H1 (cell line): ENCODE results near the gene ADAMTS9. TPM values are rescaled to one million over a fixed set of nuclear protein-coding genes. Genes with fewer than 3 reads are reported as not detected.

ENCODE experiments used
- CTCF ChIA-PET: fragments of 300-600 bp; sonication (Branson Sonifier 250); formaldehyde crosslinking; loops from one replicate; lab custom pipeline; 2021; ENCODE audit not compliant: partially characterized antibody; lab: Charles Lee
- POLR2A ChIA-PET: fragments of 300-600 bp; sonication (Branson Sonifier 250); formaldehyde crosslinking; loops from one replicate; lab custom pipeline; 2021; ENCODE audit warnings: inconsistent platforms; ENCODE audit not compliant: partially characterized antibody; lab: Charles Lee
- DNase-seq, 2 experiments: peaks; one replicate each; pipeline versions ENCODE4 v3.0.0 to v3.0.0-alpha.2; 2010 to 2022; ENCODE audit warnings: low spot score in 2 of 2, low read depth in 1 of 2, mixed read lengths in 1 of 2
- FAIRE-seq: peaks from 2 replicates; lab custom pipeline; 2011; peaks lifted over from hg19 to GRCh38; lab: Jason Lieb, UNC
- H2AFZ ChIP-seq: 2 replicates; pipeline ENCODE4 v1.8.1; 2012; ENCODE audit warnings: low read length, inconsistent platforms
- H2AK5ac ChIP-seq: 2 replicates; pipeline ENCODE4 v1.6.1; 2013; ENCODE audit warnings: low read depth, low read length
- H2BK120ac ChIP-seq: replicated peaks from 2 replicates; pipeline ENCODE3; 2013; ENCODE audit warnings: low read depth, low read length, inconsistent platforms
- H2BK12ac ChIP-seq: 2 replicates; pipeline ENCODE4 v1.6.1; 2013; ENCODE audit warnings: low read depth, low read length
- H2BK15ac ChIP-seq: 2 replicates; pipeline ENCODE4 v1.6.1; 2013; ENCODE audit warnings: low read length
- H2BK20ac ChIP-seq: 2 replicates; pipeline ENCODE4 v1.6.1; 2013; ENCODE audit warnings: low read length
- H2BK5ac ChIP-seq: 2 replicates; pipeline ENCODE4 v1.6.1; 2013; ENCODE audit warnings: low read depth, low read length
- H3K14ac ChIP-seq: 2 replicates; pipeline ENCODE4 v1.6.1; 2013; ENCODE audit warnings: inconsistent platforms; ENCODE audit not compliant: insufficient read length
- H3K18ac ChIP-seq: 2 replicates; pipeline ENCODE4 v1.6.1; 2013; ENCODE audit warnings: low read length; ENCODE audit errors: extremely low read depth
- H3K23ac ChIP-seq: 2 replicates; pipeline ENCODE4 v1.6.1; 2013; ENCODE audit warnings: inconsistent platforms; ENCODE audit not compliant: insufficient read length
- H3K23me2 ChIP-seq: 2 replicates; pipeline ENCODE4 v1.6.1; 2013; ENCODE audit warnings: low read depth, low read length
- H3K27ac ChIP-seq: 2 replicates; pipeline ENCODE4 v1.6.1; 2011; ENCODE audit warnings: low read depth, low read length, inconsistent platforms
- H3K27me3 ChIP-seq, 4 experiments: replicated peaks in 1 of 4; 1 replicate in 1 of 4; 2 replicates in 3 of 4; pipeline versions ENCODE4 v1.6.1 to v1.8.1; 2011 to 2013; ENCODE audit warnings: low read length in 3 of 4, mild to moderate bottlenecking in 3 of 4, inconsistent platforms in 2 of 4, mixed read lengths in 2 of 4, moderate library complexity in 1 of 4; ENCODE audit not compliant: control insufficient read depth in 3 of 4, insufficient read depth in 3 of 4; ENCODE audit errors: extremely low read depth in 1 of 4
- H3K36me3 ChIP-seq, 4 experiments: 2 replicates each; pipeline versions ENCODE4 v1.6.1 to v1.8.1; 2011 to 2013; ENCODE audit warnings: mild to moderate bottlenecking in 4 of 4, low read length in 3 of 4, moderate library complexity in 2 of 4, control low read depth in 1 of 4, inconsistent platforms in 1 of 4; ENCODE audit not compliant: insufficient read depth in 4 of 4, control insufficient read depth in 2 of 4
- H3K4ac ChIP-seq: replicated peaks from 2 replicates; pipeline ENCODE3; 2013; ENCODE audit warnings: low read length, low read depth, mixed read lengths, inconsistent platforms; ENCODE audit not compliant: insufficient read length
- H3K4me1 ChIP-seq, 4 experiments: replicated peaks in 1 of 4; 1 replicate in 1 of 4; 2 replicates in 3 of 4; pipeline versions ENCODE4 v1.6.1 to v1.8.1; 2011 to 2013; ENCODE audit warnings: low read length in 3 of 4, inconsistent platforms in 2 of 4, mixed read lengths in 1 of 4; ENCODE audit not compliant: insufficient read depth in 4 of 4, control insufficient read depth in 3 of 4
- H3K4me2 ChIP-seq, 2 experiments: 2 replicates each; pipeline versions ENCODE4 v1.6.1 to v1.8.1; 2011 to 2013; ENCODE audit warnings: low read depth in 2 of 2, low read length in 2 of 2, control low read depth in 1 of 2, inconsistent platforms in 1 of 2, mild to moderate bottlenecking in 1 of 2; ENCODE audit not compliant: insufficient read depth in 1 of 2
- H3K4me3 ChIP-seq, 4 experiments: fragments of 200-600, 300-600 bp in 1 of 4; sonication (generic), shearing (Covaris generic), sonication (Bioruptor Twin) in 1 of 4; 2 replicates each; pipeline versions ENCODE4 v1.5.1 to v1.8.1; 2011 to 2016; ENCODE audit warnings: low read length in 4 of 4, low read depth in 3 of 4, control low read depth in 2 of 4, inconsistent platforms in 2 of 4, mild to moderate bottlenecking in 2 of 4, mixed read lengths in 1 of 4, moderate library complexity in 1 of 4; ENCODE audit not compliant: insufficient read depth in 2 of 4; ENCODE audit errors: extremely low read depth in 1 of 4
- H3K56ac ChIP-seq: replicated peaks from 2 replicates; pipeline ENCODE3; 2013; ENCODE audit warnings: low read depth, mild to moderate bottlenecking, mixed read lengths, low read length, inconsistent platforms; ENCODE audit not compliant: insufficient read length
- H3K79me1 ChIP-seq: 2 replicates; pipeline ENCODE4 v1.6.1; 2013; ENCODE audit warnings: low read depth, low read length, control low read depth
- H3K79me2 ChIP-seq, 2 experiments: 2 replicates each; pipeline versions ENCODE4 v1.6.1 to v1.8.1; 2012 to 2013; ENCODE audit warnings: low read length in 2 of 2, mild to moderate bottlenecking in 2 of 2, inconsistent platforms in 1 of 2; ENCODE audit not compliant: insufficient read depth in 2 of 2, control insufficient read depth in 1 of 2
- H3K9ac ChIP-seq, 4 experiments: replicated peaks in 1 of 4; 1 replicate in 1 of 4; 2 replicates in 3 of 4; pipeline versions ENCODE4 v1.6.1 to v1.8.1; 2011 to 2013; ENCODE audit warnings: low read depth in 3 of 4, low read length in 3 of 4, control low read depth in 2 of 4, mild to moderate bottlenecking in 2 of 4, moderate library complexity in 2 of 4, inconsistent platforms in 1 of 4; ENCODE audit errors: extremely low read depth in 1 of 4
- H3K9me3 ChIP-seq, 2 experiments: 2 replicates each; pipeline versions ENCODE4 v1.6.1 to v1.8.1; 2012 to 2013; ENCODE audit warnings: mild to moderate bottlenecking in 2 of 2, moderate library complexity in 2 of 2, control low read depth in 1 of 2, inconsistent platforms in 1 of 2, low read depth in 1 of 2, low read length in 1 of 2, mixed read lengths in 1 of 2; ENCODE audit not compliant: insufficient read depth in 2 of 2
- H4K20me1 ChIP-seq, 2 experiments: replicated peaks in 1 of 2; 2 replicates each; pipeline versions ENCODE3 to v1.8.1; 2011 to 2013; ENCODE audit warnings: inconsistent platforms in 2 of 2, low read length in 2 of 2, mild to moderate bottlenecking in 1 of 2; ENCODE audit not compliant: insufficient read depth in 2 of 2, control insufficient read depth in 1 of 2
- H4K5ac ChIP-seq: 2 replicates; pipeline ENCODE4 v1.6.1; 2013; ENCODE audit warnings: low read length, low read depth, mixed read lengths, inconsistent platforms; ENCODE audit not compliant: insufficient read length
- H4K8ac ChIP-seq: 2 replicates; pipeline ENCODE4 v1.8.0; 2013; ENCODE audit warnings: mild to moderate bottlenecking, moderate library complexity, low read length, inconsistent platforms; ENCODE audit not compliant: insufficient read depth; ENCODE audit errors: extremely low read depth
- H4K91ac ChIP-seq: replicated peaks from 2 replicates; pipeline ENCODE3; 2013; ENCODE audit warnings: low read length, mixed read lengths, inconsistent platforms; ENCODE audit not compliant: insufficient read length
- CEBPB ChIP-seq: IDR thresholded peaks from 2 replicates; pipeline ENCODE4 v1.6.1; 2012; ENCODE audit warnings: low read depth, low read length
- CHD2 ChIP-seq: IDR thresholded peaks from 2 replicates; pipeline ENCODE4 v1.6.1; 2012; ENCODE audit warnings: low read length, improper control_type of control experiment
- EZH2 ChIP-seq: fragments of 200-600 bp; sonication (generic); IDR thresholded peaks from 2 replicates; pipeline ENCODE4 v1.7.1; 2012; ENCODE audit warnings: low read depth, mild to moderate bottlenecking, moderate library complexity, low read length, inconsistent platforms; ENCODE audit not compliant: severe bottlenecking
- KDM5A ChIP-seq: fragments of 200-600 bp; IDR thresholded peaks from 2 replicates; pipeline ENCODE4 v1.7.1; 2012; ENCODE audit warnings: mild to moderate bottlenecking, low read length, inconsistent platforms, mixed read lengths
- MAFK ChIP-seq: IDR thresholded peaks from 2 replicates; pipeline ENCODE4 v1.6.1; 2012; ENCODE audit warnings: low read depth, mild to moderate bottlenecking, improper control_type of control experiment, low read length
- NRF1 ChIP-seq: IDR thresholded peaks from 2 replicates; pipeline ENCODE4 v1.6.1; 2011; ENCODE audit warnings: mild to moderate bottlenecking, low read depth, low read length, improper control_type of control experiment
- POLR2AphosphoS5 ChIP-seq: IDR thresholded peaks from 2 replicates; pipeline ENCODE4 v1.6.1; 2011; ENCODE audit warnings: low read depth, low read length
- POU5F1 ChIP-seq: IDR thresholded peaks from 2 replicates; pipeline ENCODE4 v1.6.1; 2011; ENCODE audit warnings: low read depth, mild to moderate bottlenecking, low read length, moderate library complexity
- RAD21 ChIP-seq, 2 experiments: IDR thresholded peaks in 1 of 2; conservative IDR thresholded peaks in 1 of 2; 2 replicates each; pipeline ENCODE4 v1.6.1; 2011; ENCODE audit warnings: low read depth in 2 of 2, low read length in 2 of 2, improper control_type of control experiment in 1 of 2, inconsistent platforms in 1 of 2, mild to moderate bottlenecking in 1 of 2, moderate library complexity in 1 of 2
- RBBP5 ChIP-seq: IDR thresholded peaks from 2 replicates; pipeline ENCODE4 v1.7.1; 2012; ENCODE audit warnings: low read depth, mild to moderate bottlenecking, inconsistent platforms, low read length, moderate library complexity, borderline replicate concordance
- RNF2 ChIP-seq: fragments of 200-900, 300-1000 bp; sonication (generic); IDR thresholded peaks from 2 replicates; pipeline ENCODE4 v1.7.1; 2016; ENCODE audit warnings: borderline replicate concordance, low read depth, mild to moderate bottlenecking, antibody characterized with exemption, low read length; ENCODE audit not compliant: poor library complexity, severe bottlenecking; ENCODE audit errors: missing control alignments
- SRF ChIP-seq: IDR thresholded peaks from 2 replicates; pipeline ENCODE4 v1.6.1; 2011; ENCODE audit warnings: mild to moderate bottlenecking, low read depth, low read length, moderate library complexity
- TBP ChIP-seq: IDR thresholded peaks from 2 replicates; pipeline ENCODE4 v1.6.1; 2011; ENCODE audit warnings: low read depth, low read length, improper control_type of control experiment
- WGBS, 2 experiments: shearing (Covaris generic) in 1 of 2; methylation state at CpG; one replicate each; pipeline versions ENCODE4 v1.1.6 to v1.1.7; 2013 to 2015; ENCODE audit warnings: low lambda C conversion rate in 2 of 2, mixed read lengths in 2 of 2, inconsistent platforms in 1 of 2, low coverage in 1 of 2, missing lambda C conversion rate in 1 of 2; ENCODE audit not compliant: insufficient replicate concordance in 2 of 2, insufficient coverage in 1 of 2, insufficient read length in 1 of 2; ENCODE audit errors: extremely low coverage in 1 of 2, missing lambda C conversion rate in 1 of 2; 5-methylcytosine and 5-hydroxymethylcytosine counted together
- polyA plus RNA-seq, 7 experiments: library from polyadenylated mRNA; depleted of rRNA in 3 of 7; stranded (reverse) in 5 of 7; unstranded in 2 of 7; fragments of >200 nt in 5 of 7; fragments of 200-250 nt in 2 of 7; gene quantifications; 1 replicate in 5 of 7; 2 replicates in 1 of 7; 4 replicates in 1 of 7; pipeline versions ENCODE4 v1.2.1 to v1.2.3, GENCODE V29; 2011 to 2013; ENCODE audit warnings: missing spikeins in 2 of 7, mixed read lengths in 2 of 7
- total RNA-seq: library from RNA; stranded (reverse); fragmentation: NEBNext Ultra II Directional; extraction: Animal tissue kit (Norgen Biotek cat#: 25700); gene quantifications from 2 replicates; pipeline ENCODE4 v1.2.1, GENCODE V29; 2021

The ADAMTS9 gene
- total and polyA plus RNA-seq, 2 of the 8 experiments (the other 6 are each of a cell fraction or from before 2014, with no cell fraction given), result 0.20 to 0.41 TPM

- H3K23ac ChIP-seq, result no peak overlapping the region
- no peaks in the 10 kb centered on the region for H3K79me1 ChIP-seq
- no peak overlapping the region for H3K4me2 ChIP-seq
- no peak overlapping the region for H2BK12ac ChIP-seq
- no peak overlapping the region for H2AFZ ChIP-seq
- H3K18ac ChIP-seq, result no peak overlapping the region
- no peaks in the 10 kb centered on the region for H3K36me3 ChIP-seq
- DNase-seq (no peak), FAIRE-seq (no peak)
- H3K27ac ChIP-seq, result no peak overlapping the region
- no peak overlapping the region for H2BK20ac ChIP-seq
- no peaks in the 10 kb centered on the region for H3K79me2 ChIP-seq
- H2BK120ac ChIP-seq, result no peak overlapping the region
- H3K4ac ChIP-seq, result no peak overlapping the region
- WGBS, 2 experiments, result 82% methylated on average over 9 of the region's 9 CpGs; no CpG with 5 or more reads in 1 of the 2 experiments
- no peaks in the 10 kb centered on the region; a peak in 1 of 4 replicates for H3K9me3 ChIP-seq
- ChIA-PET POLR2A (no interaction called here), CTCF (interaction anchor here (2.5 kb wide), 1 partner anchor 26 kb away, joined by 7 read pairs; no protein-coding TSS in a partner anchor)
- no peaks in the 10 kb centered on the region; a peak in 1 of 7 replicates for H3K27me3 ChIP-seq
- H2AK5ac ChIP-seq, result no peak overlapping the region
- H4K5ac ChIP-seq, result no peak overlapping the region
- no peaks in the 10 kb centered on the region for H4K20me1 ChIP-seq
- H2BK5ac ChIP-seq, result no peak overlapping the region
- no peak overlapping the region for H3K14ac ChIP-seq
- no peaks in the 10 kb centered on the region for H3K23me2 ChIP-seq
- no peak overlapping the region for H4K8ac ChIP-seq
- H3K56ac ChIP-seq, result no peak overlapping the region
- H3K9ac ChIP-seq, result no peak overlapping the region
- H2BK15ac ChIP-seq, result no peak overlapping the region
- H4K91ac ChIP-seq, result peak overlapping the region; percentile 31
- H3K4me3 ChIP-seq, result no peak overlapping the region
- H3K4me1 ChIP-seq, result no peaks in the 10 kb centered on the region
- no peak for TF ChIP-seq SRF
- no peak for TF ChIP-seq CEBPB
- TF ChIP-seq RNF2, result no peak
- no peak for TF ChIP-seq MAFK
- no peak for TF ChIP-seq RAD21 (IDR thresholded peaks at IDR 0.05 in 1 of 2, conservative IDR thresholded peaks at IDR 0.05 in 1 of 2; ENCODE audit: low read depth in 2 of 2, low read length in 2 of 2)
- no peak for TF ChIP-seq TBP
- TF ChIP-seq RBBP5, result no peak
- no peak for TF ChIP-seq POU5F1
- TF ChIP-seq EZH2, result no peak
- no peak for TF ChIP-seq KDM5A
- no peak for TF ChIP-seq POLR2AphosphoS5
- TF ChIP-seq CHD2, result no peak
- no peak for TF ChIP-seq NRF1
Observed at GRCh38 chr3:64600246-64600950, 87.4 kb downstream of the ADAMTS9 start.
